Liver (tissue), 9 donors: ENCODE data around the gene ACYP2. TPM values are rescaled to one million over a fixed set of nuclear protein-coding genes. Genes with fewer than 3 reads are reported as not detected.

Experiments
- DNase-seq: peaks from one replicate; pipeline ENCODE4 v3.0.0-alpha.2; 2017; ENCODE audit warnings: low spot score
- H3K27ac ChIP-seq, 2 donors: one replicate each; pipeline ENCODE4 v1.7.0; 2013; ENCODE audit warnings: inconsistent platforms in 2 of 2, low read length in 2 of 2, control low read depth in 1 of 2, low read depth in 1 of 2, mild to moderate bottlenecking in 1 of 2
- H3K27me3 ChIP-seq, 4 donors: one replicate each; pipeline versions ENCODE4 v1.6.1 to v1.7.0; 2013; ENCODE audit warnings: low read length in 3 of 4, inconsistent platforms in 1 of 4, mild to moderate bottlenecking in 1 of 4, moderate library complexity in 1 of 4; ENCODE audit not compliant: control insufficient read depth in 4 of 4, insufficient read depth in 4 of 4
- H3K36me3 ChIP-seq, 4 donors: one replicate each; pipeline versions ENCODE4 v1.6.1 to v1.7.0; 2013; ENCODE audit warnings: low read length in 3 of 4, mild to moderate bottlenecking in 3 of 4, low read depth in 1 of 4, moderate library complexity in 1 of 4; ENCODE audit not compliant: control insufficient read depth in 4 of 4, insufficient read depth in 3 of 4
- H3K4me1 ChIP-seq, 4 donors: one replicate each; pipeline versions ENCODE4 v1.6.1 to v1.7.0; 2013; ENCODE audit warnings: low read length in 3 of 4, mild to moderate bottlenecking in 3 of 4, moderate library complexity in 1 of 4; ENCODE audit not compliant: control insufficient read depth in 4 of 4, insufficient read depth in 4 of 4
- H3K4me3 ChIP-seq, 3 donors: one replicate each; pipeline versions ENCODE4 v1.6.1 to v1.7.0; 2013; ENCODE audit warnings: low read length in 3 of 3, control low read depth in 1 of 3, low read depth in 1 of 3, mild to moderate bottlenecking in 1 of 3
- H3K9ac ChIP-seq, 2 donors: one replicate each; pipeline ENCODE4 v1.7.0; 2013; ENCODE audit warnings: low read length in 2 of 2, mild to moderate bottlenecking in 2 of 2, moderate library complexity in 2 of 2, control low read depth in 1 of 2, low read depth in 1 of 2
- H3K9me3 ChIP-seq, 4 donors: one replicate each; pipeline versions ENCODE4 v1.6.1 to v1.7.0; 2013; ENCODE audit warnings: low read length in 3 of 4; ENCODE audit not compliant: control insufficient read depth in 4 of 4
- EGR1 ChIP-seq, 2 donors: IDR thresholded peaks; 2 replicates each; pipeline ENCODE4 v1.6.1; 2016 to 2018; ENCODE audit warnings: antibody characterized with exemption in 2 of 2, low read depth in 2 of 2
- FOXA2 ChIP-seq: IDR thresholded peaks from 2 replicates; pipeline ENCODE4 v1.6.1; 2016; ENCODE audit warnings: antibody characterized with exemption
- GABPA ChIP-seq, 2 donors: IDR thresholded peaks in 1 of 2; conservative IDR thresholded peaks in 1 of 2; 2 replicates each; pipeline ENCODE4 v1.6.1; 2016; ENCODE audit warnings: antibody characterized with exemption in 2 of 2, mild to moderate bottlenecking in 1 of 2, moderate library complexity in 1 of 2
- HNF4G ChIP-seq: IDR thresholded peaks from 2 replicates; pipeline ENCODE4 v1.6.1; 2016; ENCODE audit warnings: antibody characterized with exemption
- MAX ChIP-seq: IDR thresholded peaks from 2 replicates; pipeline ENCODE4 v1.6.1; 2016; ENCODE audit warnings: antibody characterized with exemption
- NR2F2 ChIP-seq: IDR thresholded peaks from 2 replicates; pipeline ENCODE4 v1.6.1; 2016; ENCODE audit warnings: antibody characterized with exemption
- RXRA ChIP-seq, 2 donors: IDR thresholded peaks; 2 replicates each; pipeline ENCODE4 v1.6.1; 2017 to 2018; ENCODE audit warnings: antibody characterized with exemption in 2 of 2, mild to moderate bottlenecking in 1 of 2
- SP1 ChIP-seq: IDR thresholded peaks from 2 replicates; pipeline ENCODE4 v1.6.1; 2018; ENCODE audit warnings: antibody characterized with exemption, mild to moderate bottlenecking
- YY1 ChIP-seq: IDR thresholded peaks from 2 replicates; pipeline ENCODE4 v1.6.1; 2016; ENCODE audit warnings: antibody characterized with exemption, mild to moderate bottlenecking
- WGBS: extraction: QIAGEN DNeasy Blood & Tissue Kit; methylation state at CpG from one replicate; pipeline ENCODE4 v1.1.7; 2013; 5-methylcytosine and 5-hydroxymethylcytosine counted together
- polyA plus RNA-seq, 2 donors: library from polyadenylated mRNA; stranded (reverse) in 1 of 2; unstranded in 1 of 2; fragments of 200-250 nt in 1 of 2; fragments of >200 nt in 1 of 2; fragmentation: Nextera tagmentation in 1 of 2; extraction: Ambion mirVana in 1 of 2; gene quantifications; one replicate each; pipeline versions ENCODE4 v1.2.1 to v1.2.3, GENCODE V29; 2013 to 2015
- total RNA-seq, 2 donors: library from RNA; depleted of rRNA; stranded (reverse); fragments of >200 nt; gene quantifications; one replicate each; pipeline ENCODE4 v1.2.3, GENCODE V29; 2014
- TF ChIP-seq, protein P1 (sequence below): IDR thresholded peaks from 2 replicates; pipeline ENCODE4 v1.6.1; 2016; ENCODE audit warnings: antibody characterized with exemption
- TF ChIP-seq, protein P2 (sequence below): fragments of 150-350 bp; IDR thresholded peaks from 2 replicates; pipeline ENCODE4 v1.5.1; 2017; ENCODE audit warnings: improper control_type of control experiment, low read depth, low read length; ENCODE audit not compliant: missing input control
- donor health status: healthy.
- donor health status: healthy.
- donor health status: healthy.
- donor health status: healthy.
- donor health status: healthy.

Gene ACYP2
- total and polyA plus RNA-seq, 4 donors = 13.1 to 44.3 (median 15.4) TPM

- no peak for DNase-seq
- WGBS = 96% methylated on average over 2 of the region's 2 CpGs
- Histone ChIP-seq H3K4me1 (no peaks in the 10 kb centered on the region), H3K9ac (no peak overlapping the region), H3K27ac (no peak overlapping the region), H3K36me3 (no peaks in the 10 kb centered on the region), H3K9me3 (no peaks in the 10 kb centered on the region), H3K27me3 (no peaks in the 10 kb centered on the region), H3K4me3 (no peak overlapping the region)
- TF ChIP-seq GABPA (IDR thresholded peaks at IDR 0.05 in 1 of 2, conservative IDR thresholded peaks at IDR 0.05 in 1 of 2) = no peak
- no peak for TF ChIP-seq FOXA2
- TF ChIP-seq YY1 = no peak
Measured at GRCh38 chr2:54086157-54086556, 29.3 kb upstream of the ACYP2 start.

- Histone ChIP-seq H3K4me1 (no peaks in the 10 kb centered on the region), H3K9ac (no peak overlapping the region), H3K4me3 (no peak overlapping the region), H3K27ac (no peak overlapping the region), H3K36me3 (no peaks in the 10 kb centered on the region), H3K9me3 (no peaks in the 10 kb centered on the region), H3K27me3 (no peaks in the 10 kb centered on the region)
- DNase-seq = no peak
- no peak for TF ChIP-seq GABPA (IDR thresholded peaks at IDR 0.05 in 1 of 2, conservative IDR thresholded peaks at IDR 0.05 in 1 of 2)
- TF ChIP-seq MAX = no peak
- TF ChIP-seq, protein P1, sequence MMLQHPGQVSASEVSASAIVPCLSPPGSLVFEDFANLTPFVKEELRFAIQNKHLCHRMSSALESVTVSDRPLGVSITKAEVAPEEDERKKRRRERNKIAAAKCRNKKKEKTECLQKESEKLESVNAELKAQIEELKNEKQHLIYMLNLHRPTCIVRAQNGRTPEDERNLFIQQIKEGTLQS = no peak
- no peak for TF ChIP-seq RXRA (IDR thresholded peaks at IDR 0.05)
- TF ChIP-seq HNF4G = no peak
- TF ChIP-seq SP1 = no peak
- no peak for TF ChIP-seq NR2F2
- TF ChIP-seq, protein P2, sequence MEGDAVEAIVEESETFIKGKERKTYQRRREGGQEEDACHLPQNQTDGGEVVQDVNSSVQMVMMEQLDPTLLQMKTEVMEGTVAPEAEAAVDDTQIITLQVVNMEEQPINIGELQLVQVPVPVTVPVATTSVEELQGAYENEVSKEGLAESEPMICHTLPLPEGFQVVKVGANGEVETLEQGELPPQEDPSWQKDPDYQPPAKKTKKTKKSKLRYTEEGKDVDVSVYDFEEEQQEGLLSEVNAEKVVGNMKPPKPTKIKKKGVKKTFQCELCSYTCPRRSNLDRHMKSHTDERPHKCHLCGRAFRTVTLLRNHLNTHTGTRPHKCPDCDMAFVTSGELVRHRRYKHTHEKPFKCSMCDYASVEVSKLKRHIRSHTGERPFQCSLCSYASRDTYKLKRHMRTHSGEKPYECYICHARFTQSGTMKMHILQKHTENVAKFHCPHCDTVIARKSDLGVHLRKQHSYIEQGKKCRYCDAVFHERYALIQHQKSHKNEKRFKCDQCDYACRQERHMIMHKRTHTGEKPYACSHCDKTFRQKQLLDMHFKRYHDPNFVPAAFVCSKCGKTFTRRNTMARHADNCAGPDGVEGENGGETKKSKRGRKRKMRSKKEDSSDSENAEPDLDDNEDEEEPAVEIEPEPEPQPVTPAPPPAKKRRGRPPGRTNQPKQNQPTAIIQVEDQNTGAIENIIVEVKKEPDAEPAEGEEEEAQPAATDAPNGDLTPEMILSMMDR = no peak
- 91% methylated on average over 5 of the region's 5 CpGs for WGBS
Measured at GRCh38 chr2:54088191-54088634, 27.2 kb upstream of the ACYP2 start.

GRCh38 chr2:54088719-54089118 lies 26.7 kb upstream of the ACYP2 start:
- Histone ChIP-seq H3K36me3 (no peaks in the 10 kb centered on the region), H3K9me3 (no peaks in the 10 kb centered on the region), H3K4me1 (no peaks in the 10 kb centered on the region), H3K27ac (no peak overlapping the region), H3K27me3 (no peaks in the 10 kb centered on the region), H3K4me3 (no peak overlapping the region), H3K9ac (no peak overlapping the region)
- TF ChIP-seq FOXA2 = no peak
- no peak for DNase-seq
- WGBS = 75% methylated on average over 2 of the region's 2 CpGs

DNA sequence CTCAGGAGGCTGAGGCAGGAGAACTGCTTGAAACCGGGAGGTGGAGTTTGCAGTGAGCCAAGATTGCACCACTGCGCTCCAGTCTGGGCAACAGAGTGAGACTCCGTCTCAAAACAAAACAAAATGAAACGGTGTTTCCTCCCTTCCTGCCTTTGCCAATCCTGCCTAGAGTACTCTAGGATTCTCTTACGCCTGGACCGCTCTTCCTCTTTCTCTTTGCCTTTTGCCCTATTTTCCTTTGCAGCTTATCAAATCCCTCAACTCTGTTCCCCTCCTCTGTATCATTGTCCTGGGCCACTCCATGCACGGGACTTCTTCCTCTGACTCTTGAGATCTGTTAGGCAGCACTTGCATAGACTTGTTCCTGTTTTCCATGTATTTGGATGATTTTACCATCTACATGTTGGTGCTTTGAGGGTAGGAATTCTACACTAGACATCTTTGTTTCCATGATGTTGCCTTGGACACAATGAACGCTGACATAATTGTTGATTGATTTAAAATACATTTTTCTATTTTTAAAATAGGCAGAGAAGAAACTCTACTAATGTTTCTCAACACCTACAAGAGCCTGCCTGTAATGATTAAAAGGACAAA lies 24.8 kb upstream of the ACYP2 start:
- TF ChIP-seq EGR1 (IDR thresholded peaks at IDR 0.05; ENCODE audit: low read depth in 2 of 2) = no peak
- TF ChIP-seq, protein P1 = no peak
- 84% methylated on average over 8 of the region's 8 CpGs for WGBS
- Histone ChIP-seq H3K9ac (no peak overlapping the region), H3K9me3 (no peaks in the 10 kb centered on the region), H3K27ac (no peak overlapping the region), H3K4me3 (no peak overlapping the region), H3K27me3 (no peaks in the 10 kb centered on the region), H3K36me3 (no peaks in the 10 kb centered on the region), H3K4me1 (no peaks in the 10 kb centered on the region)
- no peak for DNase-seq
